GF-D8 (cell line): ENCODE measurements around the gene ZCCHC7.
"Not testable (repeated sequence)": the region's sequence is repeated elsewhere in the genome, so short reads cannot be mapped to it uniquely, and the experiment has no call there.

Experiments used
- DNase-seq: peaks from one replicate; lab custom pipeline; 2025; lab: John Stamatoyannopoulos, UW

Gene ZCCHC7

GRCh38 chr9:37120843-37121335 is 515 bp downstream of the ZCCHC7 start:
- not testable (repeated sequence) for DNase-seq

- no peak for DNase-seq
These were observed 1.5 kb downstream of the ZCCHC7 start for GRCh38 chr9:37121881-37122280.

- DNase-seq, result no peak
These were observed 5.9 kb downstream of the ZCCHC7 start for GRCh38 chr9:37126214-37126788.

GRCh38 chr9:37127018-37127417 is 6.6 kb downstream of the ZCCHC7 start:
- no peak for DNase-seq

GRCh38 chr9:37128051-37128450 is 7.7 kb downstream of the ZCCHC7 start:
- no peak for DNase-seq

GRCh38 chr9:37134166-37134565 is 13.8 kb downstream of the ZCCHC7 start:
- peak; percentile 12 for DNase-seq

- no peak for DNase-seq
These were observed 20.6 kb downstream of the ZCCHC7 start for GRCh38 chr9:37141015-37141414.

GRCh38 chr9:37144762-37145161 is 24.4 kb downstream of the ZCCHC7 start:
- no peak for DNase-seq

- peak; percentile 63 for DNase-seq
These were observed 26.0 kb downstream of the ZCCHC7 start for GRCh38 chr9:37146410-37146809.

- DNase-seq, result no peak
These were observed 27.8 kb downstream of the ZCCHC7 start for GRCh38 chr9:37148181-37148580.

GRCh38 chr9:37149666-37150308 is 29.4 kb downstream of the ZCCHC7 start:
- DNase-seq, result no peak

GRCh38 chr9:37150415-37150814 is 30.0 kb downstream of the ZCCHC7 start:
- DNase-seq, result no peak

GRCh38 chr9:37151812-37152211 is 31.4 kb downstream of the ZCCHC7 start:
- DNase-seq, result no peak

- no peak for DNase-seq
These were observed 32.0 kb downstream of the ZCCHC7 start for GRCh38 chr9:37152365-37152764.

GRCh38 chr9:37155601-37156000 is 35.2 kb downstream of the ZCCHC7 start:
- no peak for DNase-seq

- no peak for DNase-seq
These were observed 35.8 kb downstream of the ZCCHC7 start for GRCh38 chr9:37156205-37156604.

- no peak for DNase-seq
These were observed 36.5 kb downstream of the ZCCHC7 start for GRCh38 chr9:37156781-37157356.

GRCh38 chr9:37157726-37158377 is 37.5 kb downstream of the ZCCHC7 start:
- no peak for DNase-seq

- no peak for DNase-seq
These were observed 42.9 kb downstream of the ZCCHC7 start for GRCh38 chr9:37163299-37163698.

- DNase-seq, result not testable (repeated sequence)
These were observed 44.0 kb downstream of the ZCCHC7 start for GRCh38 chr9:37164335-37164734.

- DNase-seq, result no peak
These were observed 45.3 kb downstream of the ZCCHC7 start for GRCh38 chr9:37165644-37166043.

- DNase-seq, result no peak
These were observed 47.2 kb downstream of the ZCCHC7 start for GRCh38 chr9:37167456-37168047.

GRCh38 chr9:37172557-37172956 is 52.2 kb downstream of the ZCCHC7 start:
- no peak for DNase-seq
